Natural killer cell (primary cell): ENCODE results near the gene TRIM65. TPM values are rescaled to one million over a fixed set of nuclear protein-coding genes. Genes with fewer than 3 reads are reported as not detected.
A peak's percentile ranks its signal among the peaks of the same experiment; 100 is the strongest.
"Not testable (repeated sequence)": the region's sequence is repeated elsewhere in the genome, so short reads cannot be mapped to it uniquely, and the experiment has no call there.

Experiments used
- ATAC-seq, 3 donors: fragments of 150-1000 bp in 2 of 3; fragments of 200-7000 bp in 1 of 3; cut with Tn5 transposase; 1 replicate in 1 of 3; 2 replicates in 2 of 3; pipeline ENCODE4 v1.10.0; 2021; ENCODE audit warnings: mild to moderate bottlenecking in 2 of 3, moderate library complexity in 2 of 3
- DNase-seq, 2 donors: peaks; one replicate each; pipeline versions ENCODE4 v3.0.0 to v3.0.0-alpha.2; 2013 to 2021; ENCODE audit warnings: mixed read lengths in 1 of 2
- H3K27ac ChIP-seq: one replicate; pipeline ENCODE4 v1.5.1; 2013; ENCODE audit warnings: mild to moderate bottlenecking, low read length
- H3K27me3 ChIP-seq: one replicate; pipeline ENCODE4 v1.6.1; 2013; ENCODE audit warnings: low read length; ENCODE audit not compliant: control insufficient read depth, insufficient read depth
- H3K36me3 ChIP-seq: one replicate; pipeline ENCODE4 v1.6.1; 2013; ENCODE audit warnings: low read length; ENCODE audit not compliant: control insufficient read depth, insufficient read depth
- H3K4me1 ChIP-seq: one replicate; pipeline ENCODE4 v1.6.1; 2013; ENCODE audit warnings: low read length; ENCODE audit not compliant: control insufficient read depth, insufficient read depth
- H3K4me3 ChIP-seq: one replicate; pipeline ENCODE4 v1.5.1; 2013; ENCODE audit warnings: low read length
- H3K9me3 ChIP-seq: one replicate; pipeline ENCODE4 v1.6.1; 2013; ENCODE audit warnings: low read length; ENCODE audit not compliant: control insufficient read depth, insufficient read depth
- H3K27ac Mint-ChIP-seq, 2 donors: one replicate each; pipeline ENCODE4 v1.8.0; 2022; ENCODE audit warnings: mild to moderate bottlenecking in 2 of 2, mixed read lengths in 2 of 2, moderate library complexity in 1 of 2
- H3K27me3 Mint-ChIP-seq, 2 donors: one replicate each; pipeline ENCODE4 v1.8.0; 2022; ENCODE audit warnings: low read depth in 2 of 2, mixed read lengths in 2 of 2
- H3K36me3 Mint-ChIP-seq: one replicate; pipeline ENCODE4 v1.8.0; 2022; ENCODE audit warnings: mixed read lengths
- H3K4me1 Mint-ChIP-seq, 2 donors: one replicate each; pipeline ENCODE4 v1.8.0; 2022; ENCODE audit warnings: mixed read lengths in 2 of 2
- H3K4me3 Mint-ChIP-seq: one replicate; pipeline ENCODE4 v1.8.0; 2022; ENCODE audit warnings: mild to moderate bottlenecking, moderate library complexity, mixed read lengths
- H3K9me3 Mint-ChIP-seq, 2 donors: one replicate each; pipeline ENCODE4 v1.8.0; 2022; ENCODE audit warnings: mixed read lengths in 2 of 2
- CTCF ChIP-seq: fragments of 200-600 bp; IDR thresholded peaks from one replicate; pipeline ENCODE4 v1.8.0; 2022; ENCODE audit warnings: antibody characterized with exemption
- WGBS: methylation state at CpG from one replicate; pipeline ENCODE4 v1.1.7; 2013; ENCODE audit warnings: missing lambda C conversion rate; ENCODE audit not compliant: insufficient coverage; 5-methylcytosine and 5-hydroxymethylcytosine counted together
- intact Hi-C: fragments of 100-400 bp; cut with micrococcal nuclease; formaldehyde crosslinking; loops from one replicate; pipeline ENCODE4 v1.14.2; 2022
- total RNA-seq, 4 donors: library from RNA; stranded (reverse); fragments of 120-200 nt in 1 of 4; gene quantifications; one replicate each; pipeline versions ENCODE4 v1.2.3 to v1.2.4, GENCODE V29; 2013 to 2022

TRIM65 gene
- total RNA-seq, 3 donors from 2014 or later (not counting 1 experiment from before 2014, with no cell fraction given), result 19.2 to 26.9 (median 22.5) TPM

GRCh38 chr17:75869282-75870141 is 27.2 kb downstream of the TRIM65 start:
- Histone ChIP-seq H3K27ac (no peak overlapping the region), H3K4me1 (peaks cover 21% of the 10 kb centered on the region), H3K9me3 (no peaks in the 10 kb centered on the region), H3K36me3 (no peaks in the 10 kb centered on the region), H3K4me3 (no peak overlapping the region), H3K27me3 (no peaks in the 10 kb centered on the region)
- Mint-ChIP-seq H3K36me3 (no peaks in the 10 kb centered on the region), H3K27ac (no peak overlapping the region), H3K9me3 (no peaks in the 10 kb centered on the region), H3K4me1 (peaks cover 10 to 11% of the 10 kb centered on the region in 2 donors), H3K4me3 (no peak overlapping the region), H3K27me3 (no peaks in the 10 kb centered on the region)
- no peak for TF ChIP-seq CTCF
- no peak for DNase-seq
- intact Hi-C loops, result no loop called here
- ATAC-seq, result no peak
- WGBS, result 92% methylated on average over 23 of the region's 23 CpGs

- peaks cover 16 to 18% of the 10 kb centered on the region in 2 donors for H3K4me1 Mint-ChIP-seq
- ATAC-seq, H3K36me3 Mint-ChIP-seq, DNase-seq, H3K27ac Mint-ChIP-seq, H3K9me3 ChIP-seq, H3K9me3 Mint-ChIP-seq, H3K4me3 Mint-ChIP-seq, H3K4me3 ChIP-seq, H3K36me3 ChIP-seq, H3K27ac ChIP-seq, H3K27me3 ChIP-seq, H3K27me3 Mint-ChIP-seq, intact Hi-C loops: not testable (repeated sequence)
- WGBS, result 93% methylated on average over 12 of the region's 12 CpGs
- H3K4me1 ChIP-seq, result peaks cover 28% of the 10 kb centered on the region
Measured at GRCh38 chr17:75868730-75869281, 27.9 kb downstream of the TRIM65 start.

- H3K4me3 ChIP-seq, DNase-seq, H3K27me3 ChIP-seq, intact Hi-C loops, H3K36me3 ChIP-seq, H3K9me3 Mint-ChIP-seq, ATAC-seq, H3K36me3 Mint-ChIP-seq, H3K27me3 Mint-ChIP-seq, H3K9me3 ChIP-seq: not testable (repeated sequence)
- Mint-ChIP-seq H3K4me3 (peak overlapping the region; percentile 80), H3K4me1 (peaks cover 16 to 18% of the 10 kb centered on the region in 2 donors), H3K27ac (peak overlapping the region; percentile 83 to 93)
- Histone ChIP-seq H3K4me1 (peaks cover 27% of the 10 kb centered on the region), H3K27ac (peak overlapping the region; percentile 84)
- 90% methylated on average over 13 of the region's 17 CpGs for WGBS
Measured at GRCh38 chr17:75865404-75866188, 31.2 kb downstream of the TRIM65 start.

GRCh38 chr17:75864887-75865286 is 31.9 kb downstream of the TRIM65 start:
- intact Hi-C loops, result loop anchor here (1.0 kb wide), 1 partner anchor 10 kb away; the partner anchor contains the start of gene WBP2

More at GRCh38 chr17:75864887-75865286, 31.9 kb downstream of the TRIM65 start:
- Mint-ChIP-seq H3K4me1 (peaks cover 16 to 18% of the 10 kb centered on the region in 2 donors), H3K27ac (peak overlapping the region; percentile 83 to 93), H3K4me3 (peak overlapping the region; percentile 80)
- DNase-seq (peak in 1 of 2 donors; percentile 70), ATAC-seq (peak; percentile 42 to 67 (median 64))
- H3K9me3 Mint-ChIP-seq, H3K36me3 ChIP-seq, H3K27me3 Mint-ChIP-seq, H3K4me3 ChIP-seq, H3K36me3 Mint-ChIP-seq, H3K27me3 ChIP-seq, H3K9me3 ChIP-seq: not testable (repeated sequence)
- WGBS, result 62% methylated on average over 4 of the region's 4 CpGs
- Histone ChIP-seq H3K4me1 (peaks cover 28% of the 10 kb centered on the region), H3K27ac (peak overlapping the region; percentile 84)
